A673 (cell line): ENCODE measurements around the gene NGEF.

Source experiments
- EZH2 ChIP-seq: fragments of 200-600 bp; sonication (generic); IDR thresholded peaks from 2 replicates; pipeline ENCODE4 v1.6.1; 2017; ENCODE audit warnings: borderline replicate concordance, low read depth, mild to moderate bottlenecking, mixed read lengths, antibody characterized with exemption, low read length; ENCODE audit not compliant: poor library complexity, severe bottlenecking
- TF ChIP-seq, protein P1 (sequence below): fragments of 300-800, 200-600 bp; sonication (generic); conservative IDR thresholded peaks from 2 replicates; pipeline ENCODE4 v1.5.1; 2017; ENCODE audit warnings: low read depth, mild to moderate bottlenecking, antibody characterized with exemption, low read length, moderate library complexity, mixed read lengths

DNA sequence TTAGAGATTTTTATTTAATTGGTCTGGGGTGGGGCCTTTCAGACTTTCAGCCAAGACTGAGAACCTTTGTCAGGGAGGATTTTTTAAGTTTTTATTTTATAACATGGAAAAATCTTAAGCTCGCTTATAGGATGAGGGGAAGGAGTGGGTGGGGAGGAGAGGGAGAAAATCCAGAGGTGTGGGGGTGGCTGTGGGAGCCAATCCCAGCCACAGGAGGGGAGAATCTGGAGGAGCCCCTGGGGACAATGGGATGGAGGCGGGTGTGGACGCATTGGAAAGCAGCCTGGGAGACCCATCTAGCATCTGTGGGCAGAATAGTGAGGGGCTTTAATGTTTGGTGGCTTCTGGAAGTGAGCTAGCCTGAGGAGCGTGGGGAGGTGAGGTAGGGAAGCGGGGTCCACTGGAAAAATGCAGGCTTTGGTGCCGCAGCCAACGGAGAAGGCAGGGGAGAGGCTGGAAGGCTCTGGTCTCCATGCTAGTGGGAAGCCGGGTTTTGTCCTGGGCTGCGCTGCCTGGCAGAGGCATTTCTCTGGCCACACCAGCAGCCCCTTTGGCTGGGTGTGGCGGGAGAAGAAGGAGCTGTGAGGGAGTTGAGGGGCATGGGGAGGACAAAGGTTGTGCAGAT is 35.6 kb upstream of the NGEF start:
- TF ChIP-seq, protein P1, sequence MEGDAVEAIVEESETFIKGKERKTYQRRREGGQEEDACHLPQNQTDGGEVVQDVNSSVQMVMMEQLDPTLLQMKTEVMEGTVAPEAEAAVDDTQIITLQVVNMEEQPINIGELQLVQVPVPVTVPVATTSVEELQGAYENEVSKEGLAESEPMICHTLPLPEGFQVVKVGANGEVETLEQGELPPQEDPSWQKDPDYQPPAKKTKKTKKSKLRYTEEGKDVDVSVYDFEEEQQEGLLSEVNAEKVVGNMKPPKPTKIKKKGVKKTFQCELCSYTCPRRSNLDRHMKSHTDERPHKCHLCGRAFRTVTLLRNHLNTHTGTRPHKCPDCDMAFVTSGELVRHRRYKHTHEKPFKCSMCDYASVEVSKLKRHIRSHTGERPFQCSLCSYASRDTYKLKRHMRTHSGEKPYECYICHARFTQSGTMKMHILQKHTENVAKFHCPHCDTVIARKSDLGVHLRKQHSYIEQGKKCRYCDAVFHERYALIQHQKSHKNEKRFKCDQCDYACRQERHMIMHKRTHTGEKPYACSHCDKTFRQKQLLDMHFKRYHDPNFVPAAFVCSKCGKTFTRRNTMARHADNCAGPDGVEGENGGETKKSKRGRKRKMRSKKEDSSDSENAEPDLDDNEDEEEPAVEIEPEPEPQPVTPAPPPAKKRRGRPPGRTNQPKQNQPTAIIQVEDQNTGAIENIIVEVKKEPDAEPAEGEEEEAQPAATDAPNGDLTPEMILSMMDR = no peak
- TF ChIP-seq EZH2 = no peak
